Measurements from ENCODE around the gene PRDM2.

GRCh38 chr1:13757693-13758092 is 57.7 kb downstream of the PRDM2 start:
- TF ChIP-seq CTCF (IDR thresholded peaks at IDR 0.05) (no peak), POLR2A (IDR thresholded peaks at IDR 0.05) (no peak)
